Adipocyte (in vitro differentiated cells): ENCODE data around the gene FZD8.
"Not testable (repeated sequence)": the region's sequence is repeated elsewhere in the genome, so short reads cannot be mapped to it uniquely, and the experiment has no call there.

Experiments
- DNase-seq: peaks from one replicate; pipeline ENCODE4 v3.0.0-alpha.2; 2015; ENCODE audit warnings: low read depth
- H3K27me3 ChIP-seq: replicated peaks from 2 replicates; pipeline ENCODE4 v1.7.0; 2013; ENCODE audit warnings: mild to moderate bottlenecking, low read length, moderate library complexity; ENCODE audit not compliant: control insufficient read depth, insufficient read depth
- H3K36me3 ChIP-seq: 2 replicates; pipeline ENCODE4 v1.7.0; 2013; ENCODE audit warnings: low read length, mild to moderate bottlenecking, moderate library complexity; ENCODE audit not compliant: control insufficient read depth, insufficient read depth, severe bottlenecking
- H3K4me1 ChIP-seq: 2 replicates; pipeline ENCODE4 v1.7.0; 2013; ENCODE audit warnings: mild to moderate bottlenecking, low read length, moderate library complexity; ENCODE audit not compliant: control insufficient read depth, insufficient read depth
- H3K4me3 ChIP-seq: 2 replicates; pipeline ENCODE4 v1.7.0; 2013; ENCODE audit warnings: mild to moderate bottlenecking, low read length, moderate library complexity
- H3K9ac ChIP-seq: 2 replicates; pipeline ENCODE4 v1.7.0; 2013; ENCODE audit warnings: mild to moderate bottlenecking, low read length, moderate library complexity
- H3K9me3 ChIP-seq: 2 replicates; pipeline ENCODE4 v1.7.0; 2013; ENCODE audit warnings: mild to moderate bottlenecking, low read length, moderate library complexity; ENCODE audit not compliant: control insufficient read depth

Gene FZD8, protein sequence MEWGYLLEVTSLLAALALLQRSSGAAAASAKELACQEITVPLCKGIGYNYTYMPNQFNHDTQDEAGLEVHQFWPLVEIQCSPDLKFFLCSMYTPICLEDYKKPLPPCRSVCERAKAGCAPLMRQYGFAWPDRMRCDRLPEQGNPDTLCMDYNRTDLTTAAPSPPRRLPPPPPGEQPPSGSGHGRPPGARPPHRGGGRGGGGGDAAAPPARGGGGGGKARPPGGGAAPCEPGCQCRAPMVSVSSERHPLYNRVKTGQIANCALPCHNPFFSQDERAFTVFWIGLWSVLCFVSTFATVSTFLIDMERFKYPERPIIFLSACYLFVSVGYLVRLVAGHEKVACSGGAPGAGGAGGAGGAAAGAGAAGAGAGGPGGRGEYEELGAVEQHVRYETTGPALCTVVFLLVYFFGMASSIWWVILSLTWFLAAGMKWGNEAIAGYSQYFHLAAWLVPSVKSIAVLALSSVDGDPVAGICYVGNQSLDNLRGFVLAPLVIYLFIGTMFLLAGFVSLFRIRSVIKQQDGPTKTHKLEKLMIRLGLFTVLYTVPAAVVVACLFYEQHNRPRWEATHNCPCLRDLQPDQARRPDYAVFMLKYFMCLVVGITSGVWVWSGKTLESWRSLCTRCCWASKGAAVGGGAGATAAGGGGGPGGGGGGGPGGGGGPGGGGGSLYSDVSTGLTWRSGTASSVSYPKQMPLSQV

DNA sequence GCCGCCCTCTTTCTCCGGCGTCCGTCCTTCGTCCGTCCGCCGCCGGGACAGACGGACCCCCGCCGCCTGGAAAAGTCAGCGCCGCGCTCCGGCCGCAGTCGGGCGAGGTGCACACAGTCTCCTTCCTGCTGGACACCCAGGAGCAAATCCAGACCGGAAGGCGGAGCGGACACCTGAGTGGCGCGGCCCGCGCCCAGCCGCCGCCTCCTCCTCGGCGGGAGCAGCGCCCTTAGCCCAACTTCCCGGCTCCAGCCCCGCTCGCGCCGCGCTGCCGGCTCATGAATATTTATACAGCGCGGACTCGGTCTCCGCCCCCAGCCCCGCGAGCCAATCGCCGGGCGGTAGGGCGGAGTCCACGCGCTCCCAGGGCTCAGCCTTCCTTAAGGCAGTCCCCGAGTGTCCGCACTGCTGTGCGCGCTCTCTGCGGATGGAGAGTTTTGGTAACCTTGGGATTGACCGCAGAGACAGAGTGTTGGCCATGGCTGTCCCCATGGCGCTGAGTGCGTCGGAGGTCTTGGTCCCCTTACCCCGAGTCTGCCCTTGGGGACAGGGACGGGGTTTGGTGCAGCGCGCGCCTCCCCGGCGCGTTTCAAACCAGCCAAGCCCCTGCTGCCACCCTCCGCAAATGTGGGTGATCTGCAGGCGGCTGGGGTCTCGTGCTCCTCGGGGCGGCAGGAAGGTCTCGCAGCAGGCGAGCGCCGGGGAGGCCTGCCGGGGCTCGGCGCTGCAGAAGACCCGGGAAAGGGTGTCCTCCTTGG lies at the start of gene FZD8:
FZD8 (minus strand) TSS at position 262 of the 758 bp plus-strand sequence. CDS start 867 bp downstream, outside the sequence.
- peak; percentile 98 for DNase-seq
- Histone ChIP-seq H3K27me3 (no peaks in the 10 kb centered on the region), H3K4me1 (peaks cover 33% of the 10 kb centered on the region), H3K4me3 (peak within 1 kb of the TSS; percentile 89), H3K9me3 (peaks cover 1% of the 10 kb centered on the region), H3K9ac (peak within 1 kb of the TSS; percentile 82), H3K36me3 (no peaks in the 10 kb centered on the region)

DNA sequence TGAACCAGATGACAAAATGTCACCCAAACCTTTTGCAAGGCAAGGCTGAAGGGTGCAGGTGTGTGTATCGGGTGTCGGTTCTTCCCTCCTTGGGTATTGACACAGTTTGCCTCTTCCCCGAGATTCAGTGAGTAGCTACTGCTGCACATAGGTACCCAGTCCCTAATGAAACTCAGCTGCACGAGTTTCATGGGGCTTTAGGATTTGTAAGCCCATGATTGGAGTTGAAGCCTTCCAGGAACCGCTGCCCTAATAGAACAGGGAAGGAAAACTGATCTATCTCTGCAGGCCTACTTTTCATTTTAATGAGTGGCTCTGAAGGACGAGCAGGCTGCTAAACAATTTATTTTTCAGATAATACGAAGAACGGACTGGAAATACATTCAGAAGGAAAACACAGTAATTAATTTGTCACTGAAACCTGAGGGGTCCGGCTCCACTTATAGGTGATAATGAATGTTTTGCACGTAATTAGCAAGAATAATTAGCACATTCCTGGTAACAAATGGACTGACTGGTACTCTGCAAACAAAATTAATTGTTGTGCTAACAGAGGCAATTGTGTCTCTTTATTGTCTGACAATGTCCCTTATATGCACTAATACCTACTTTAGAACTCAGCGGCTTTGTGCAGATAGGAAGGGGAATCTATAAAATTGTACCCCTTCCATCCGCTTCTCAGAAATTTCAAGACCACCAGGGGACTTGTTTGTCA lies 49.6 kb upstream of the FZD8 start:
- Histone ChIP-seq H3K9ac (no peak overlapping the region), H3K4me3 (no peak overlapping the region), H3K4me1 (peaks cover 5% of the 10 kb centered on the region), H3K36me3 (no peaks in the 10 kb centered on the region), H3K9me3 (no peaks in the 10 kb centered on the region), H3K27me3 (peaks cover 18% of the 10 kb centered on the region)
- DNase-seq = no peak

DNA sequence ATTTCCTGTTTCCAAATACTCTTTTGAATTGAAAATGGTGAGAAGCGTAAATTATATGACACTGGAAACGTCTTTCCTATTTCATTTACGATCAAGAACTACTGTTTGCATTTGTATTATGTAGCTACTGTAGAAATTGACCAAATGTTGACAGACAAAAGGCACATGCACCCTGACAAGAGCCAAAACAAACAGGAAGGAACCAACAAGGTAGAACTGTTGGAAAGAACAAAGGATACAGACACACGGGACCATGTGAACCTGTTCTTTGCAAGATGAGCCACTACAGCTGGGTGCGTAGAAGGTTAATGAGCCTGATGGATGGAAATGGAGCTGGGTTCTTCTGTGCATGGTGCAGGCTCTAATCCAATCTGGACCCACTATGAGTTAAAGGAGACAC lies 48.4 kb upstream of the FZD8 start:
- H3K9me3 ChIP-seq = no peaks in the 10 kb centered on the region
- H3K4me1 ChIP-seq = no peaks in the 10 kb centered on the region
- H3K4me3 ChIP-seq = no peak overlapping the region
- H3K36me3 ChIP-seq = no peaks in the 10 kb centered on the region
- H3K27me3 ChIP-seq = peaks cover 18% of the 10 kb centered on the region
- no peak for DNase-seq
- H3K9ac ChIP-seq = no peak overlapping the region

DNA sequence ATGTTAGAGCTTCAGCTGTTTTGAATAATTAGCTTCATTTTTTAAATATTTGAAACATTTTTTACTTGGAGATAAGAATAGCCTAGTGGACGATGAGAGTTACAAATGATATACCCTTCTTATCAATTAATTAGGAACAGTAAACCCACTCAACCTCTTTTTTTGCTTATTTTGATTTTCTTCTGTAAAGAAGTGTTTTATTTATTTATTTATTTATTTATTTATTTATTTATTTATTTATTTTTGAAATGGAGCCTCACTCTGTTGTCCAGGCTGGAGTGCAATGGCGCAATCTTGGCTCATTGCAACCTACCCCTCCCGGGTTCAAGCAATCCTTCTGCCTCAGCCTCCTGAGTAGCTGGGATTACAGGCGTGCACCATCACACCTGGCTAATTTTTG lies 43.8 kb upstream of the FZD8 start:
- peaks cover 17% of the 10 kb centered on the region for H3K27me3 ChIP-seq
- H3K36me3 ChIP-seq, H3K4me3 ChIP-seq, H3K4me1 ChIP-seq, H3K9ac ChIP-seq, DNase-seq, H3K9me3 ChIP-seq: not testable (repeated sequence)

DNA sequence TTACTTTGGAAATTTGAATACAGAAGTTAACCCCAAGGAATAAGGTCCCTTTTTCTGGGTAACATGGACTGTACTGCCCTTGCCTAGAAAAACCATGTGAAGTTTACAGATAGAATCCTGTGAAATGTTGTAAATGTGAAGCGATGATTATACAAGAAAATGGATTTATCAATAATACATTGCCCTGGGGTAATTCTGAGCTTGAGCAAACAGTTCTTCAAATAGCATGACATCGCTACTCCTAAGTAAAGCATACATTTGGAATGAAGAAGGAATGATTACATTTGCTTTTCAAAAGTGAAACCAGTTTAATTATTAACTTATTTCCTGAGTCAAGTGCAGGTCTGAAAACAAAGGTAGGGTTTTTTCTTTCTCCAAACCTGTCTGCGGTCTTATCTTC lies 43.3 kb upstream of the FZD8 start:
- DNase-seq = peak; percentile 4
- Histone ChIP-seq H3K4me1 (no peaks in the 10 kb centered on the region), H3K9me3 (no peaks in the 10 kb centered on the region), H3K9ac (no peak overlapping the region), H3K27me3 (peaks cover 12% of the 10 kb centered on the region), H3K36me3 (no peaks in the 10 kb centered on the region), H3K4me3 (no peak overlapping the region)

DNA sequence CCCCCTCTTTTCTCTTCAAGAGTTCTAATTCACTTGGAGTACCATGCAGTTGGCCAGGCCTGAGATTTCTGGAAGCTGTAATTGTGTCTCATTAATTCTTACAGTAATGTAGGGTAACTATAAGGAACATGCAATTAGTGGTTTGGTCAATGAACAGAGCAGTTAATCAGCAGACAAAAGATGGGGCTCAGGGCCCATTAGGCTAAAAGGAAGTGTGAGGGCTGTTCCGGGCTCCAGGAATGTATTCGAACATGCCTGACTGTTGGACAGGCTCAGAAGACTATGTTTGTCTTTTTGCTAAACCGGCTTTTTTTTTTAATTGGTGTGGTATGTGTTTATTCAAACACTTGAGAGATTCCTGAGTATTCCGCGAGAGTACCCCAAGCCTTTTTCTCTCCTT lies 42.5 kb upstream of the FZD8 start:
- no peaks in the 10 kb centered on the region for H3K4me1 ChIP-seq
- no peak overlapping the region for H3K4me3 ChIP-seq
- H3K9me3 ChIP-seq = no peaks in the 10 kb centered on the region
- no peak for DNase-seq
- H3K27me3 ChIP-seq = peaks cover 5% of the 10 kb centered on the region
- H3K36me3 ChIP-seq = no peaks in the 10 kb centered on the region
- H3K9ac ChIP-seq = no peak overlapping the region

DNA sequence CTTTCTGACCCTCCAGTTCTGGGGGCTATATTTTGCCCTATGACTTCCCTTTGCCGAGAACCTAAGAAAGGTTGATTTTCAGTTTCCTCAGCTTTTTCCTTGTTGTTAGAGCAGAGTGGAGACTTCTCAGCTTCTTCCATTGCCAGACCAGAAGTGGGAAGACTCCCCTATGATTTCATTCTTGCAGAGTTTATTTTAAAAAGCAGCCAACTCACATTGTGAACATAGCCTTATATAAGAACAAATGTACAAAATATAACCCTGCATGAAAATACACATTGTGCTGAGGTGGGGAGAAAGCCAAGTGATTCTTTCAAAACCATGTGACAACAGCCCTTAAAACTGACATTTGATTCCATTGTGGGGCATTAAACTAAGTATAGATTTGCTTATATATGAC lies 33.8 kb upstream of the FZD8 start:
- Histone ChIP-seq H3K9me3 (peaks cover 10% of the 10 kb centered on the region), H3K36me3 (no peaks in the 10 kb centered on the region), H3K27me3 (peaks cover 11% of the 10 kb centered on the region), H3K4me1 (no peaks in the 10 kb centered on the region), H3K9ac (no peak overlapping the region), H3K4me3 (no peak overlapping the region)
- DNase-seq = no peak

DNA sequence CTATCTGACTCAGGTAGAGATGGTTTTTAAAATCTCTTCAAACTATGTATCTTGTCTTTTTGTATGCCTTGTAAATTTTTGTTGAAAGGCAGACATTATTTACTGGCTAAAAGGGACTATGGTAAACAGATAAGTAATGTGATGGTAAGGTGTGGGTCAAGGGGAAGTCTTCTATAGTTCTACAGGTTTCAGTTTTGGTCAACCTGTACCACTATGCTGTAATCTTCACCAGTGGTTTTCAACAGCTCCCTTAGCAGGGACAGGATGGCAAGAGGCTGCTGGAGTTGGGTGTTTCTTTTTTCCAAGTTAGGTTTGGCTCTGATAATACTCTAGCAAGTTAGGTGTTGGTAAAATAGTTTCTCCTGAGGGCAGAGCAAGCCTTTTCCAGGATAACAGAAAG lies 32.7 kb upstream of the FZD8 start:
- DNase-seq = no peak
- Histone ChIP-seq H3K36me3 (no peaks in the 10 kb centered on the region), H3K9me3 (peaks cover 10% of the 10 kb centered on the region), H3K27me3 (peaks cover 11% of the 10 kb centered on the region), H3K9ac (no peak overlapping the region), H3K4me1 (no peaks in the 10 kb centered on the region), H3K4me3 (no peak overlapping the region)

DNA sequence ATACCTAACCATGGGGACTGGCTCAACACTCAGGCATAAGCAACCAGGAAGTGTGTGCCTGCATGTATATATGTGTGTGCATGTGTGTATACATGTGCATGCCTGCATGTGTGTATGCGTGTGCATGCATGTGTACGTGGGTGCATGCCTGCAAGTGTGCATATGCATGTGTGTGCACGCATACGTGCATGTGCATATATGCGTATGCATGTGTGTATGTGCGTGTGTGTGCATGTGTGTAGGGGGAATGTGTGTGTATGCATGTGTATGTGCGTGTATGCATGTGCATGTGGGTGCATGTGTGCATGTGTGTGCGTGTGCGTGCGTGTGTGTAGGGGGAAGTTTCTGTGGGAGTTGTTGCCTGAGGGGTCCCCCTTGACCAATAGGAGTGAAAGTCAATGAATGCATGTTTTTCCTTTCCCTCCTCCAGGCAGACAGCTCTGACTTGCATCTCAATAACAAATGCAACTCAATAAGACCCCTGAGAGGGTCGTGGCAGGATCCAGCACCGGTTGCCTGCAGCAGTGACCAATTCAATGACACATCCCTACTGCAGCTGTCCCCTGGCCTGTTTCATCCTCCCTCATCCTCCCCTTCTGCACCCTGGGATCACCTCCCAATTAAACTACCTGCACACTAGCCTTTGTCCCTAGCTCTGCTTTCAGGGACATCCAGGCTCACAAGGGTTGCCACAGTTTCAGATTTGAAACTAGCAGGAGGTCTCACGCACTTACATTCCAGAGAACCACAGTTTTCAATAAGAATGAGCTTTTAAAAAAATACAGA lies 27.0 kb upstream of the FZD8 start:
- no peak for DNase-seq
- Histone ChIP-seq H3K4me1 (no peaks in the 10 kb centered on the region), H3K36me3 (no peaks in the 10 kb centered on the region), H3K4me3 (no peak overlapping the region), H3K27me3 (peaks cover 5% of the 10 kb centered on the region), H3K9ac (no peak overlapping the region), H3K9me3 (no peaks in the 10 kb centered on the region)

DNA sequence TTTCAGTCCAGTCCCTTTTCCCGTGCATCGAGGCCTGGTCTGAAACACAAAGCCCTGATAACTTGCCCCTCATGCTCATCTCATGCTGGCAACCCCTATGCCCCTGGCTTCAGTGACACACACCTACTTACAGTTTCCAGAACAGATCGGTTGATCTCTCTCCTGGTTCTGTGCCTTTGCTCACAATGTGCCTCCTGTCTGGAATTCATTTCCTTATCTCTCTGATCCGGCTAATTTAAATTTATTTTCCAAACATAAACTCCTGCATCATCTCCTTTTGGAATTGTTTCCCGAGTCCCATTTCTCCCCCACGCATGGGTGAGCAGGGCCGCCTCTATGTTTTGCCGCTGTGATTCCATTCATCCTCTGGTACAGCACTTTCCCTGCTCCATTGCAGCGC lies 25.9 kb upstream of the FZD8 start:
- Histone ChIP-seq H3K4me1 (no peaks in the 10 kb centered on the region), H3K27me3 (peaks cover 4% of the 10 kb centered on the region), H3K9ac (no peak overlapping the region), H3K36me3 (no peaks in the 10 kb centered on the region), H3K4me3 (no peak overlapping the region), H3K9me3 (no peaks in the 10 kb centered on the region)
- DNase-seq = no peak
